GM19351 (cell line): ENCODE data around the gene ORC4.
A peak's percentile ranks its signal among the peaks of the same experiment; 100 is the strongest.

Experiments
- ATAC-seq: cut with Tn5 transposase; IDR thresholded peaks from one replicate; pipeline ENCODE4 v1.9.1; 2021; ENCODE audit warnings: mild to moderate bottlenecking, moderate library complexity; ENCODE audit not compliant: unreplicated experiment

The ORC4 gene

DNA sequence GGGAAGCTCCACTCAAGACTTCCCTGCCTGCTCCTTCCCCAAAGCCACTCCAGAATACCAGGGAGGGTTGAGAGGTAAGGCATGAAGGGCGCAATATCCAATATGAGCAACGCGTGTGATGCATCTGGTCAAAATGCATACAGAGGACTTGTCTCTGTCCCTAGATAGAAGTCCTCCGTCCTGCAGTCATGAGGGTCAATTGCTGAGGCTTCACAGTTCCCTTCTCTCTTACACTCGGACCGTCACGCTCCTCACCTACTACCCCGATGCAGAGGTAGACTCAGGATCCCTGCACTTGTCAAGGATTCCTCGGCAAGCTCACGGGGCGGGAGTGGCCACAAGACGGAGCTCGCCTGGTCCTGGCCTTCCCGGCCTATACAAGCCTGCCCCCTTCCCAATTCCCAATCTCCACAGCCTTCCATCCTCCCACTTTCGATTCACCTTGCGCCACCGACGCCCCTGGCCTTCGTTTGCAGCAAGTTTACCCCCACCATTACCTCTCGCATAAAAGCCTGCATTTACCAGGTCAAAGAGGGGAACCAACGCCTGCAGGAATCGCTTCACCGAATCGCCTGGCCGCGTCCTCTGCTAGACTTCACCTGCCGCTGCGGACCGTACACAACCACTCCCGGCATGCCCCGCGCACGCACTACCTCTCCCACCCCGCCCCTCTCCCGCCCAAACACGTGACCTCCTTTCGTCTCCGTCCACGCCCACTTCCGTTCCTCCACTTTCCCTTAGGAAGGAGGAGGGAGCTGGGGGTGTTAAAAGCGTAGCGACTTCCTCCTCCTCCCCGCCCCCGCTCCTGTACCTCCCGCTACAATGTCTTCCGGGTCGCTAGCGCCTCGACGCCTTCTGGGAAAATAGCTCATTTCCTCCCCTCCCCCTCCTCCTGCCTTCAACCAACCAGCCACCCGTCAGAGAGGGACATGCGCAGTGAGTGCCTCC, at the start of gene ORC4:
ORC4 (minus strand) TSS at position 627 of the 948 bp plus-strand sequence. CDS start 44,779 bp downstream, outside the sequence.
- peak; percentile 69 for ATAC-seq

- no peak for ATAC-seq
These were observed 47.3 kb upstream of the ORC4 start for GRCh38 chr2:148067801-148068200.

- ATAC-seq: no peak
These were observed 45.4 kb upstream of the ORC4 start for GRCh38 chr2:148065936-148066335.

GRCh38 chr2:148063633-148064032, 43.1 kb upstream of the ORC4 start:
- no peak for ATAC-seq

- no peak for ATAC-seq
These were observed 38.1 kb upstream of the ORC4 start for GRCh38 chr2:148058641-148059040.

DNA sequence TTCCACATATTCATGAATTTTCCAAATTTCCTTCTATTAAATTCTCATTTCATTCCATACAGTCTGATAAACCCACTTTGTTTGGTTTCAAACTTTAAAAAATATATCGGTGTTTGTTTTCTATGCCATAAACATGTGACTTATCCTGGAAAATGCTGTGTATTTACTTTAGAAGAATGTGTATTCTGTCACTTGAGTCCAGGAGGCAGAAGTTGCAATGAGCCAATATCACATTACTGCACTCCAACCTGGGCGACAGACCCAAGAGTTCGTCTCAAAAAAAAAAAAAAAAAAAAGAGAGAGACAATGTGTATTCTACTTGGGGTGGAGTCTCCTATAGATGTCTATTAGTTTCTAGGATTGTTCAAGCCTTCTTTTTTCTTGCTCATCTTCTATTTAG, 32.1 kb upstream of the ORC4 start:
- ATAC-seq: no peak

DNA sequence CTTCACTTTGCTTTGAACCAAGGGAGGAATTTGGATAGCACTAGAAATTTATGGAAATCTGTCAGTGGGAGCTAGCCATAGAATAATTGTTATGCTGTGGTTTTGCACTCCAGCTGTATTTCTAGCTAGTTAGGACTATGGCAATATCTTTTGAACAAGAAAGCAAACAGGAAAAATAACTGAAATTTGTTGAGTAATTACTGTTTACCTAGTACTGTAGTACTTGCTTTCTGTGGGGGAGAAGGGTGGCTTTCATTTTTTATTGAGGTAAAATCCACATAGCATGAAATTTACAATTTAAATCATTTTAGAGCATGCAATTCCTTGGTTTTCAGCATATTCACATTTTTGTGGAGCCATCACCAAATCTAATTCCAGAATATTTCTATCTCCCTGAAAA, 28.7 kb upstream of the ORC4 start:
- ATAC-seq: no peak

DNA sequence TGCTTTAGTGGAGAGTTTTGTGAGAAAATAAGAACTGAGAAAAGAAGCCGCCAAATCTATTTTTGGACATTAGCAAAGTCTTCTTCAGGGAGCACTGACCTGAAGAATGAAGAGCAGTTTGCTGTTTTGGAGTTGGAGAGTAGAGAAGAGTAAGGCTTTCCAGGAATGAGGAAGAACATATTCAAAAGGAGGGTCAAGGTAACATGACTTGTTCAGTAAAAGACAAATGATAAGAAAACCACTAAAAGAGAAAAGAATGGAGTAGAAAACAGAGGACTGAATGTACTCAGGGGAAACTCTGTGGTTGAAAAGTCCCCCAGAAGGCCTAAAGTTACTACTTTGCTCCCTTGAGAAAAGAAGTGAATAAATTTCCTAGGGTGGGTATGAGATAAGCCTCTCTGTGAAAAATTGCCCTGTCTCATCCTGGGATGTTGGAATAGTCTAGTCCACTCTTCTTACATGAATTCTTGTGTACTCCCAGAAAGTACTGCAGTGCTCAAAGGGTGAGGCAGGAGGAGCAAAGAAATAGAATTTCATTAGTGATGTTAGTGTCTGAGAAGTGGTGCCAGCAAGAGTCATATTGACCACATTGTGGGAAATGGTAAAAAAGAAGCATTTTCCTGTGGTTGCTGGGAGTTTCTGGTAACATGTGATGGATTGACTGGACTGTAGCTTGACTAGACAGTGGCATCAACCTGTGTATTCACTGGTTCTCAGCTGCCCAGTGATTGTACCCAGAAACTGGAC, 28.1 kb upstream of the ORC4 start:
- ATAC-seq: peak; percentile 55

- no peak for ATAC-seq
These were observed 26.3 kb upstream of the ORC4 start for GRCh38 chr2:148046802-148047201.

GRCh38 chr2:148044322-148044721, 23.8 kb upstream of the ORC4 start:
- no peak for ATAC-seq

GRCh38 chr2:148042219-148042618, 21.7 kb upstream of the ORC4 start:
- ATAC-seq: peak; percentile 92

DNA sequence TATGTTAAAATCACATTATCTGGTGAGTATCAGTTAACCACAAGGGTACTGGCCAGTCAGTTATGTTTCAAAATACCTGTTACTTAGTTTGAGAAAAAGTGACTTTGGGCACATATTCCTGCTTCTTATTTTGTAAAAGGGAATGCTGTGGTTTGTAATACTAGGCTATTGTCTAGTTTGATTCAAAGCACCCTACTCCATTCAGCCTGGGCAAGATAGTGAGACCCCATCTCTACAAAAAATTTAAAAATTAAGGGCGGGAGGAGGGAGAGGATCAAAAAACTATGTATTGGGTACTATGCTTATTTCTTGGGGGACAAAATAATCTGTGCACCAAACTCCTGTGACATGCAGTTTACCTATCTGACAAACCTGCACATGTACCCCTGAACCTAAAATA, 19.2 kb upstream of the ORC4 start:
- ATAC-seq: no peak

- no peak for ATAC-seq
These were observed 11.7 kb upstream of the ORC4 start for GRCh38 chr2:148032215-148032614.

DNA sequence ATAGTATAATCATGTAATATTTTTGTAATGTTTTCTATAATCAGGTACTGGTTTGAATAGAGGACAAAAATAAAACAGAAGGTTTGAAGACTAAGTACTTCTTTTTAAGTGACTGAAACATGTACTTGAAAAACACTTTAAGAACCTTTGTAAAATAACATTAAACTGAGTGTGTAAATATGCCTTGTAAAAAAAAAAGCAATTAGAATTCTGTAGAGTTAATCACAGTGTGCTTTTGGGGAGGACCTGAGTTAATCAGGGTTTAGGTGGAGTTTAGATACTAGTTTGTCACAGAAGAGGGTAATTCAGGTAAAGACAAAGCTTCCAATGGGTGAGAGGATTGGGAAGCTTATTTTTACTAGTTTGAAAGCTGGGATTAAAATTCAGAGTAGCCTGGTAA, 10.6 kb upstream of the ORC4 start:
- ATAC-seq: no peak

DNA sequence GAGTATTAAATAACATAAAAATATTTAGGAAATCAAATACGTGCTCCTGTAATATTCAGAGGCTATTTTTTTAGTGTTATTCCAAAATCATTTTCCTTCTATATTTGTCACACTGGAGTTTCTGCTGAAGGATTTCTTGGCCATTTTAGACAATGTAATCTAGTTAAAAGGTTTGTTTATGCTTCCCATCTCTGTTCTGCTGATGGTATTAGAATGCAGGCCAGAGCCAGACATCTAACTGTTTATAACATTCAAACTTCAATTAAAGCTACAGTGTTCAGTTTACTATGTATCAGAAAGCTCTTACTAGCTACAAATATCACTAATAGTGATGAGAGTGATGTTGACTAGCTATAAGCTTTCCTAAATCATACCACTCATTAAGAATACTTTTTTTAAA, 8.2 kb upstream of the ORC4 start:
- no peak for ATAC-seq

DNA sequence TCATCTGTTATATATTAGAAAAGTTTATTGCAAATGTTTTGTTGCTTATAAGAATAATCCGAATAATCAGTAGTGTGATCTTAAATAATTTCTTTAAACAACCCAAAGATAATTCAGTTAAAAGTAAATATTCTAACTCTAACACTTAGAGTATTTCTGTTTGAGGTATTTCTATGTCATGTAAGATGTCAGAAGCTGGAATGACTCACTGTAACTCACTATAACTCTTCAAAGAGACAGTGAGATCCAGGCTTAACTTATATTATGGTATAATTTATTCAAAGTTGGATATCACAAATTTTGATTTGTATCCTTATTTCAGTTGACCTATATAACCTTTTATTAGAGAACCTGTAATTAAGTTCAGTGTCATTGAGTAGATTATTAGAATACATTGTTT, 7.3 kb upstream of the ORC4 start:
- no peak for ATAC-seq

GRCh38 chr2:148026573-148026972, 6.0 kb upstream of the ORC4 start:
- no peak for ATAC-seq

GRCh38 chr2:148023861-148024260, 3.3 kb upstream of the ORC4 start:
- ATAC-seq: peak; percentile 29

DNA sequence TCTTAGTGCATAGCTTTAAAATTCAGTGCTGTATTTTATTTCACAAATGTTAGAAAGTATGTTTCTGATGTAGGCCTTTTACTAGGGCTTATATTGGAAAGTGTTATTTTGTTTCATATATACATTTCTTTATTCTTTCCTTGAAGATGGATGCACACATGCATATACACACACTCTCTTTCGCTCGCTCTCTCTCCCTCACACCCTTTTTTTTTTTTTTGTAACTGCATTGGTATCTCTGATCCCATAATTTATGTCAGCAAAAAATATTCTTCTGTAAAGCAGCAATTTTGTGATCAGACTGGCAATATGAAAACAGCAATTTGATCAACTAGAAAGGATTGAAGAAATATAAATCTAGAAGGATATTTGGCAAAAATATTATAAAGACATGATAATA, 2.3 kb upstream of the ORC4 start:
- ATAC-seq: no peak

GRCh38 chr2:148022351-148022750, 1.8 kb upstream of the ORC4 start:
- ATAC-seq: no peak

DNA sequence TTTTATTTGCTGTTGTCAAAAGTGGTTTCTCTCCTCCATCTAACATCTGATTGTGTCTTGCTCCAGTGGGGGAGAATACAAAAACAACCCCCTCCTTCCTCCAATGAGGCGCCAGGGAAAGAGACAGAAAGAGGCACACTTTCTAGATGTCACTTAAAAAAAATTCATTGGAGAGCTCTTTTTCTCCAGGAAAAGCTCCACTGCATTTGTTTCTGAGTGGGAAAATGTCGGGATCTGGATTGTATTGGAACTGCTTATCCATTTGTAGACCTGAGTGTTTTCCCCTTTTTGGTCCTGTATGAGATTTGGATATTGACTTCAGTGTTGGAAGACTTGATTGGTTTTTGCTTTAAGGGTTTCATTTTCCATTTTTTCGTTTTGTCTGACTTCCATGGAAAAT, 1.3 kb upstream of the ORC4 start:
- ATAC-seq: no peak
